22Rv1 (cell line): ENCODE measurements around the gene RAB14.

Experiments
- H3K27ac ChIP-seq: fragments of 450-650 bp; 2 replicates; pipeline ENCODE4 v1.5.1; 2017
- ZFX ChIP-seq: fragments of 450-650 bp; IDR thresholded peaks from 2 replicates; pipeline ENCODE4 v1.6.1; 2017; ENCODE audit warnings: antibody characterized with exemption, borderline replicate concordance
- TF ChIP-seq, protein P1 (sequence below): fragments of 450-650 bp; IDR thresholded peaks from 2 replicates; pipeline ENCODE4 v1.5.1; 2017; ENCODE audit warnings: mild to moderate bottlenecking

RAB14 gene

DNA sequence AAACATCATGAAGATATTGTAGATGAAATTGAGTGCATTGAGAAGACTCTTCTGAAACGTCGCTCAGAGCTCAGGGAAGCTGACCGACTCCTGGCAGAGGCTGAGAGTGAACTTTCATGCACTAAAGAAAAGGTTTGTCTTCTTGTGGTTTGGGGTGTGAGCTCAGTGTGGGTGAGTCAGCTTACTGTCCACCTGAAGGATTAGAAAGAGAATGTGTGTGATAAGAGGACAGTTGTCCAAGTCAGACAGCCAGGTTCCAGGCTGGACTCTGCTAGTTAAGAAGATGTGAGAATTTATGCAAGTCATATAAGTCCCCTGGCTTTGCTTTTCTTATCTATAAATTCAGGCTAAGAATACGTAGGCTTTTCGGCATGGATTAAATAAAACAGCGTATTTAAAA is 46.9 kb downstream of the RAB14 start:
- no peak for TF ChIP-seq ZFX
- TF ChIP-seq, protein P1, sequence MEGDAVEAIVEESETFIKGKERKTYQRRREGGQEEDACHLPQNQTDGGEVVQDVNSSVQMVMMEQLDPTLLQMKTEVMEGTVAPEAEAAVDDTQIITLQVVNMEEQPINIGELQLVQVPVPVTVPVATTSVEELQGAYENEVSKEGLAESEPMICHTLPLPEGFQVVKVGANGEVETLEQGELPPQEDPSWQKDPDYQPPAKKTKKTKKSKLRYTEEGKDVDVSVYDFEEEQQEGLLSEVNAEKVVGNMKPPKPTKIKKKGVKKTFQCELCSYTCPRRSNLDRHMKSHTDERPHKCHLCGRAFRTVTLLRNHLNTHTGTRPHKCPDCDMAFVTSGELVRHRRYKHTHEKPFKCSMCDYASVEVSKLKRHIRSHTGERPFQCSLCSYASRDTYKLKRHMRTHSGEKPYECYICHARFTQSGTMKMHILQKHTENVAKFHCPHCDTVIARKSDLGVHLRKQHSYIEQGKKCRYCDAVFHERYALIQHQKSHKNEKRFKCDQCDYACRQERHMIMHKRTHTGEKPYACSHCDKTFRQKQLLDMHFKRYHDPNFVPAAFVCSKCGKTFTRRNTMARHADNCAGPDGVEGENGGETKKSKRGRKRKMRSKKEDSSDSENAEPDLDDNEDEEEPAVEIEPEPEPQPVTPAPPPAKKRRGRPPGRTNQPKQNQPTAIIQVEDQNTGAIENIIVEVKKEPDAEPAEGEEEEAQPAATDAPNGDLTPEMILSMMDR: no peak
- H3K27ac ChIP-seq: no peak overlapping the region

DNA sequence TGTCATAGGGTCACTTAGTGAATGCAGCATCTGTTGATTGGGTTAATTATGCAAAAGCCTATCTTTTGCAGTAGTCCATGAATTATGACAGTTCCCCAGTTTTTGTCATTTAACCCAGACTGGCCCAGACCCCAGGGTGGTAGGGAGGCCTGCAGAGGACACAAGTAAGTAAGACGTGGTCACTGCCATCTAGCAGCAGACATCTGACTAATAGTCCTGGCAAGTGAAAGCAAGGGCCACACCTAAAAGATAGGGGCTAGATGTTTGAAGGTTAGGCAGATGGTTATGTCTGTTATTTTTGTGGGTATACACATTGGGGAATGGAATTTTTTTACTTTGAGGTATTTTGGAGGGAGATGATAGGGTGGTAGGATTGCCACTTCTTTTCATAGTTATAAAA is 48.0 kb downstream of the RAB14 start:
- H3K27ac ChIP-seq: no peak overlapping the region
- TF ChIP-seq, protein P1: no peak
- no peak for TF ChIP-seq ZFX

DNA sequence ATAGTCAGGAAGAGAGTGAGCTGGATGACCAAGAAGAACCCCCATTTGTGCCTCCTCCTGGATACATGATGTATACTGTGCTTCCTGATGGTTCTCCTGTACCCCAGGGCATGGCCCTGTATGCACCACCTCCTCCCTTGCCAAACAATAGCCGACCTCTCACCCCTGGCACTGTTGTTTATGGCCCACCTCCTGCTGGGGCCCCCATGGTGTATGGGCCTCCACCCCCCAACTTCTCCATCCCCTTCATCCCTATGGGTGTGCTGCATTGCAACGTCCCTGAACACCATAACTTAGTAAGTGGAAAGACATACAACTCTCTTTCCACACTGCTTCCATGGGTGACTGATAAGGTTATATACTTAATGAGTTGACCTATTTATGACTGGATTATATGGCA is 51.5 kb downstream of the RAB14 start:
- H3K27ac ChIP-seq: no peak overlapping the region
- no peak for TF ChIP-seq ZFX
- TF ChIP-seq, protein P1: no peak

GRCh38 chr9:121144482-121144881 is 57.2 kb downstream of the RAB14 start:
- TF ChIP-seq, protein P1: no peak
- no peak for TF ChIP-seq ZFX
- no peak overlapping the region for H3K27ac ChIP-seq

DNA sequence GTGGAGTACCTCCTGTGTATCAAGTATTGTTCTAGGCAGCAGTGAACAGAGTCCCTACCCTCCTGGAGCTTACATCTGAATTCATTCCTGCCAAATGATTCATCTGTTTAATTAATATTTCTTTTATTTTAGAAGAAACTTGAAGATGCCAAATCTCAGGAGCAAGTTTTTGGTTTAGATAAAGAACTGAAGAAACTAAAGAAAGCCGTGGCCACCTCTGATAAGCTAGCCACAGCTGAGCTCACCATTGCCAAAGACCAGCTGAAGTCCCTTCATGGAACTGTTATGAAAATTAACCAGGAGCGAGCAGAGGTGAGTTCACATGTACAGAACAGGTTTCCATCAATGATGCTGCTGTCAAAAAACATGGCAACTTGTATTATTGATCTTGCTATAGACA is 57.9 kb downstream of the RAB14 start:
- no peak overlapping the region for H3K27ac ChIP-seq
- TF ChIP-seq, protein P1: no peak
- no peak for TF ChIP-seq ZFX

GRCh38 chr9:121141706-121142105 is 60.0 kb downstream of the RAB14 start:
- TF ChIP-seq, protein P1: no peak
- no peak for TF ChIP-seq ZFX
- H3K27ac ChIP-seq: no peak overlapping the region

- H3K27ac ChIP-seq: no peak overlapping the region
- no peak for TF ChIP-seq ZFX
- TF ChIP-seq, protein P1: no peak
Measured at GRCh38 chr9:121141306-121141705, 60.4 kb downstream of the RAB14 start.
